ENCODE measurements around the gene RND3. TPM values are rescaled to one million over a fixed set of nuclear protein-coding genes. Genes with fewer than 3 reads are reported as not detected.

The RND3 gene
- total and polyA plus RNA-seq, 9 of the 15 experiments (the other 6 are each of a cell fraction or from before 2014, with no cell fraction given): 0.22 to 0.64 (median 0.29) TPM; not detected in 4

GRCh38 chr2:150532879-150533278 lies 45.4 kb upstream of the RND3 start:
- TF ChIP-seq LCOR (CRISPR knock-in tag; IDR thresholded peaks at IDR 0.05) (no peak), KDM2B (CRISPR knock-in tag; IDR thresholded peaks at IDR 0.05) (no peak)
- DNase-seq (ENCODE audit: extremely low read depth in 1 of 4, low spot score in 3 of 4) (no peak), ATAC-seq (no peak), FAIRE-seq (no peak)
- Histone ChIP-seq H3K27ac (ENCODE audit: extremely low read depth, low read depth, low read length) (no peak overlapping the region), H3K79me2 (ENCODE audit: control insufficient read depth, insufficient read depth, low read length) (no peaks in the 10 kb centered on the region), H3K36me3 (ENCODE audit: control insufficient read depth, insufficient read depth, low read length) (no peaks in the 10 kb centered on the region), H2AFZ (ENCODE audit: low read depth, low read length) (no peak overlapping the region), H4K20me1 (replicated peaks; ENCODE audit: control insufficient read depth, insufficient read depth, low read length) (no peaks in the 10 kb centered on the region), H3K9me1 (ENCODE audit: control insufficient read depth, insufficient read depth, low read length) (no peaks in the 10 kb centered on the region), H3K27me3 (ENCODE audit: control insufficient read depth in 2 of 2, insufficient read depth in 2 of 2, low read length in 2 of 2) (no peaks in the 10 kb centered on the region), H3K4me1 (replicated peaks in 1 of 2; ENCODE audit: control insufficient read depth in 2 of 2, insufficient read depth in 2 of 2, low read length in 2 of 2) (no peaks in the 10 kb centered on the region), H3K9me3 (replicated peaks; ENCODE audit: control insufficient read depth, insufficient read depth, low read depth, low read length) (no peaks in the 10 kb centered on the region; the same call in 1 of the 2 replicates), H3K4me2 (ENCODE audit: insufficient read depth, low read length) (no peak overlapping the region), H3K4me3 (no peak overlapping the region), H3K9ac (ENCODE audit: insufficient read depth in 1 of 2, low read depth in 2 of 2, low read length in 2 of 2) (no peak overlapping the region)
- in situ Hi-C loops (cut with MboI) (no loop called here), intact Hi-C loops (cut with micrococcal nuclease) (no loop called here)
- WGBS (ENCODE audit: insufficient coverage, low coverage, missing lambda C conversion rate): 0% methylated on average over 1 of the region's 1 CpG
- CTCF ChIA-PET (ENCODE audit: low intra/inter-chr PET ratio): no interaction called here
- BruUV-seq (replicated peaks): no TSS peak
- POLR2A ChIA-PET: no interaction called here

DNA sequence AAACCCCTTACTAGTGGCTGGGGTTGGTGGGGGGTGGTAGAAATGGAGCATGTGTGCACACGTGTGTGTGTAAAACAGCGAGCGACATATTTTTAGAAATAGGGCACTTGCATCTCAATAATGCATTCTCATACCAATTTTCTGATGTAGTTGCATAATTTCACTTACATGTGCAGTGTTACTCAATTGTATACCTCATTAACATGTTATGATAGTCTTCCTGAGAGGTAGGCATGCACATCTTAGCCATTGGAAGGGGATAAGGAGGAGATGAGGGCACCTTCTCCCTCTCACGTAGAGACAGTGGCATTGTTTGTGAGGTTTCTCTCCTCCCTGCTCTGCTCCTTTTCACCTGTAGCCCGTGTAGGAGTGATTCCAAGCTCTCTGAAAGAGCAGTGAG lies 44.6 kb upstream of the RND3 start:
- ChIA-PET POLR2A (no interaction called here), CTCF (ENCODE audit: low intra/inter-chr PET ratio) (no interaction called here)
- H3K9me3 ChIP-seq (replicated peaks; ENCODE audit: control insufficient read depth, insufficient read depth, low read depth, low read length): no peaks in the 10 kb centered on the region; the same call in 1 of the 2 replicates
- BruUV-seq (replicated peaks): no TSS peak
- H3K36me3 ChIP-seq (ENCODE audit: control insufficient read depth, insufficient read depth, low read length): no peaks in the 10 kb centered on the region
- in situ Hi-C loops (cut with MboI): no loop called here
- no peaks in the 10 kb centered on the region for H3K9me1 ChIP-seq (ENCODE audit: control insufficient read depth, insufficient read depth, low read length)
- no peak overlapping the region for H3K4me3 ChIP-seq
- H3K9ac ChIP-seq (ENCODE audit: insufficient read depth in 1 of 2, low read depth in 2 of 2, low read length in 2 of 2): no peak overlapping the region
- H3K27ac ChIP-seq (ENCODE audit: extremely low read depth, low read depth, low read length): no peak overlapping the region
- DNase-seq (ENCODE audit: extremely low read depth in 1 of 4, low spot score in 3 of 4) (no peak), FAIRE-seq (no peak), ATAC-seq (no peak)
- H3K4me2 ChIP-seq (ENCODE audit: insufficient read depth, low read length): no peak overlapping the region
- no peaks in the 10 kb centered on the region for H4K20me1 ChIP-seq (replicated peaks; ENCODE audit: control insufficient read depth, insufficient read depth, low read length)
- WGBS (ENCODE audit: insufficient coverage, low coverage, missing lambda C conversion rate): 1% methylated on average over 5 of the region's 5 CpGs
- no peaks in the 10 kb centered on the region for H3K4me1 ChIP-seq (replicated peaks in 1 of 2; ENCODE audit: control insufficient read depth in 2 of 2, insufficient read depth in 2 of 2, low read length in 2 of 2)
- no peaks in the 10 kb centered on the region for H3K79me2 ChIP-seq (ENCODE audit: control insufficient read depth, insufficient read depth, low read length)
- TF ChIP-seq ZNF407 (IDR thresholded peaks at IDR 0.05; ENCODE audit: low read depth) (no peak), ZBTB17 (CRISPR knock-in tag; IDR thresholded peaks at IDR 0.05) (no peak), ZNF121 (CRISPR knock-in tag; conservative IDR thresholded peaks at IDR 0.05) (no peak), RFX7 (CRISPR knock-in tag; IDR thresholded peaks at IDR 0.05) (no peak), HDAC8 (tag; IDR thresholded peaks at IDR 0.05) (no peak), XRCC5 (IDR thresholded peaks at IDR 0.05; ENCODE audit: low read depth, low read length) (no peak), ZKSCAN3 (CRISPR knock-in tag; IDR thresholded peaks at IDR 0.05) (no peak)
- H3K27me3 ChIP-seq (ENCODE audit: control insufficient read depth in 2 of 2, insufficient read depth in 2 of 2, low read length in 2 of 2): no peaks in the 10 kb centered on the region
- H2AFZ ChIP-seq (ENCODE audit: low read depth, low read length): no peak overlapping the region
- intact Hi-C loops (cut with micrococcal nuclease): no loop called here
